LoVo (cell line): Measurements from ENCODE around the gene RRAGA.
"Not testable (repeated sequence)": the region's sequence is repeated elsewhere in the genome, so short reads cannot be mapped to it uniquely, and the experiment has no call there.

Experiments used
- DNase-seq: peaks from one replicate; pipeline ENCODE4 v3.0.0-alpha.2; 2016; ENCODE audit warnings: low spot score

Gene RRAGA

GRCh38 chr9:19048966-19049916, at the start of gene RRAGA:
Gene RRAGA, plus strand, starts transcription at chr9:19049427. Its CDS starts 233 bp downstream, at chr9:19049660.
- peak; percentile 95 for DNase-seq

- DNase-seq: no peak
Observed at GRCh38 chr9:19000133-19000532, 49.1 kb upstream of the RRAGA start.

- DNase-seq: no peak
Observed at GRCh38 chr9:19009391-19009965, 39.7 kb upstream of the RRAGA start.

- DNase-seq: no peak
Observed at GRCh38 chr9:19018201-19018600, 31.0 kb upstream of the RRAGA start.

GRCh38 chr9:19020886-19021455, 28.3 kb upstream of the RRAGA start:
- DNase-seq: no peak

- DNase-seq: not testable (repeated sequence)
Observed at GRCh38 chr9:19021649-19022048, 27.6 kb upstream of the RRAGA start.

- DNase-seq: no peak
Observed at GRCh38 chr9:19022206-19022605, 27.0 kb upstream of the RRAGA start.

- DNase-seq: no peak
Observed at GRCh38 chr9:19023078-19023477, 26.1 kb upstream of the RRAGA start.

GRCh38 chr9:19026375-19026774, 22.9 kb upstream of the RRAGA start:
- no peak for DNase-seq

- DNase-seq: no peak
Observed at GRCh38 chr9:19027825-19028224, 21.4 kb upstream of the RRAGA start.

GRCh38 chr9:19028835-19029451, 20.3 kb upstream of the RRAGA start:
- peak; percentile 71 for DNase-seq

- DNase-seq: no peak
Observed at GRCh38 chr9:19030899-19031298, 18.3 kb upstream of the RRAGA start.

- DNase-seq: no peak
Observed at GRCh38 chr9:19032406-19032805, 16.8 kb upstream of the RRAGA start.

- DNase-seq: no peak
Observed at GRCh38 chr9:19033015-19033414, 16.2 kb upstream of the RRAGA start, which contains the start of gene SAXO1. Gene SAXO1, minus strand, starts transcription at chr9:19033209. Its CDS starts 301 bp downstream, at chr9:19032908.

- DNase-seq: no peak
Observed at GRCh38 chr9:19036611-19037010, 12.6 kb upstream of the RRAGA start.

GRCh38 chr9:19049917-19050636, 850 bp downstream of the RRAGA start:
- no peak for DNase-seq

- no peak for DNase-seq
Observed at GRCh38 chr9:19050637-19051591, 1.7 kb downstream of the RRAGA start.

GRCh38 chr9:19057033-19057432, 7.8 kb downstream of the RRAGA start:
- no peak for DNase-seq

GRCh38 chr9:19074229-19074628, 25.0 kb downstream of the RRAGA start:
- no peak for DNase-seq

GRCh38 chr9:19074836-19075235, 25.6 kb downstream of the RRAGA start:
- DNase-seq: no peak

GRCh38 chr9:19085295-19085694, 36.1 kb downstream of the RRAGA start:
- DNase-seq: no peak
